ENCODE data around the gene AZU1.
A peak's percentile ranks its signal among the peaks of the same experiment; 100 is the strongest.

Gene AZU1, protein sequence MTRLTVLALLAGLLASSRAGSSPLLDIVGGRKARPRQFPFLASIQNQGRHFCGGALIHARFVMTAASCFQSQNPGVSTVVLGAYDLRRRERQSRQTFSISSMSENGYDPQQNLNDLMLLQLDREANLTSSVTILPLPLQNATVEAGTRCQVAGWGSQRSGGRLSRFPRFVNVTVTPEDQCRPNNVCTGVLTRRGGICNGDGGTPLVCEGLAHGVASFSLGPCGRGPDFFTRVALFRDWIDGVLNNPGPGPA

GRCh38 chr19:827710-828321 is at the start of gene AZU1:
Gene AZU1 (plus strand): TSS chr19:827837. CDS start chr19:827847, 10 bp downstream.
- DNase-seq = no peak

- DNase-seq = no peak
These were observed 48.6 kb upstream of the AZU1 start for GRCh38 chr19:778910-779653.

GRCh38 chr19:780935-781334 is 46.7 kb upstream of the AZU1 start:
- no peak for DNase-seq

DNA sequence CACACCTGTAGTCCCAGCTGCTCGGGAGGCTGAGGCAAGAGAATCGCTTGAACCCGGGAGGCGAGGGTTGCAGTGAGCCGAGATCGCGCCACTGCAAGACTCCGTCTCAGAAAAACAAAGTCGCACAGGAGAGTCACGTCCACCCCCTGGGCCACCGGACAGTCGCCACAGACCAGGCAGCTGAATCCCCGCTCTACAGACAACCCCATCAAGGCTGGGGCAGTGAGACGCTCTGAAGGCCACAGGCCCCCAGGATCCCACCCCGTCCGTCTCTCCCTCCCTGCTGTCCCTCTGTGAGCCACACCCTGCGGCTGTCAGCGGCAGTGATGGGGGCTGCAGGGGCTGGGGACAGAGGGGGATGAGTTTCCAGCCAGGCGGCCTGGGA is 45.8 kb upstream of the AZU1 start:
- no peak for DNase-seq

GRCh38 chr19:782185-782877 is 45.3 kb upstream of the AZU1 start:
- DNase-seq = no peak

DNA sequence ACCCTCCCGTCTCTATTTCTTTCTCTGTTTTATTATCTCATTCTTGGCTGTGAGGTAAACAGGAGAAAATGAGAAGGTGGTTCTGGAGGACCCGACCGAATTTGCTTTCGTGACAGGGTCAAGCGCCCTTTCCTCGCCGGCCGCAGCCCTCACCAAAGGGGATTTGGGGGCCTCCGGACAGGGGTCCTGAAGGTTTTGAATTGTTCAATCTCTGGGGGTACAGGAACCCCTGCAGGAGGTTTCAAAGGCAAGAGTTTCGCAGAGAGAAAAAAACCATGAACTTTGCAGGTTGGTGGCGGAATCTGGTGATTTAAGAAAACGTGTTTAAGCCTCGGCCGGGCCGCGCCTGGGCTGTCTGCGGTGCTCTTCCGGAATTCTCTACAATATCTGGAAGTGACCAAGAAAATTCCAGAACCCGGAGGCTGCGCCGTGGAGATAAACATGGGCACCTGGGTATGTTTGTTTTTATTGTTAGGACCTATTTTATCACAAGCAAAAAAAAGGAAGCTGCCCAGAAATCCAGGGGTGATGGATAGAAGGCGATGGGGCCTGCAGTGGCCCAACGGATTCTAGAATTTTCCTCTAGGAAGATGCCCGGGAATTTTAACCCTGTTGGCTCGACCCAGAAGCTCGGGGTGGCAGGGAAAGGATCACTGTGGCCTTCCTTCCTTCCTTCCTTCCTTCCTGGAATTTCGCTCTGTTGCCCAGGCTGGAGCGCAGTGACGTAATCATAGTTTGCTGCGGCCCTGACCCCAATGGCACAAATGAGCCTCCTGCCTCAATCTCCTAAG is 44.6 kb upstream of the AZU1 start:
- no peak for DNase-seq

GRCh38 chr19:784541-784940 is 43.1 kb upstream of the AZU1 start:
- no peak for DNase-seq

GRCh38 chr19:787536-787935 is 40.1 kb upstream of the AZU1 start:
- DNase-seq = no peak

DNA sequence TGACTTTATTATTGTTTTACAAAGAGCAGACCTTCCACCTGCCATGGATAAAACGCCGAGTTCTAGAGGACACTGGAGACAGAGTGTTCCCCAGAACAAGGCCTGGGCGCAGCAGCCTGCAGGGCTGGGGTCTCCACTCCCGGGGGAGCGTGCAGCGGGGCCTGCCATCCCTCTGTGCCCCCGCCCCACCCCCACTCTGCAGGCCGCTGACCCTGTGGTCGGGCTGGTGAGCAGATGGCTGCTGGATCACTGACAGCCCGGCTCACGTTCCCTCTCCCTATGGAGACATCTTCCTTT is 39.0 kb upstream of the AZU1 start:
- DNase-seq = no peak

- DNase-seq = no peak
These were observed 38.5 kb upstream of the AZU1 start for GRCh38 chr19:788983-789700.

GRCh38 chr19:789701-790060 is 38.0 kb upstream of the AZU1 start:
- DNase-seq = no peak

- DNase-seq = no peak
These were observed 36.5 kb upstream of the AZU1 start for GRCh38 chr19:791007-791566.

- DNase-seq = no peak
These were observed 35.9 kb upstream of the AZU1 start for GRCh38 chr19:791567-792305.

GRCh38 chr19:792306-792885 is 35.2 kb upstream of the AZU1 start:
- no peak for DNase-seq

DNA sequence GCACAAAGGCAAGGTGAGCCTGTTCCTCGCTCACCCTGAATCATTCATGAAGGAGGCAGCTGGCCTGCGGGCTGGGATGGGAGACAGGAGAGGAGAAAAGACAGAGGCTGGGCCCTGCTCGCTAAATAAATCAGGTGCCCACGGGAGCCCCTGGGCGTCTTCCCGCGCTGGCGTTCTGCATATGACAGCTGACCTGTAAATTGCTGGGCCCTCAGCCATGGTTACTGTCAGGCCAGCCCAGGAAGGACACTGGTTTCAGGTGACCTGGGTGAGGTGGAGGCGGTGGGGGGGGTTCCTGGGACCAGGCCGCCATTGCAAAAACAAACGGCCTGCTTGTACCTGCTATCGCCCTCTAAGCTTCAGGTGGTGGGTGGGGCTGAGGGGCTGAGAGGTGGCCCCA is 33.8 kb upstream of the AZU1 start:
- no peak for DNase-seq

GRCh38 chr19:795073-795611 is 32.5 kb upstream of the AZU1 start:
- no peak for DNase-seq

DNA sequence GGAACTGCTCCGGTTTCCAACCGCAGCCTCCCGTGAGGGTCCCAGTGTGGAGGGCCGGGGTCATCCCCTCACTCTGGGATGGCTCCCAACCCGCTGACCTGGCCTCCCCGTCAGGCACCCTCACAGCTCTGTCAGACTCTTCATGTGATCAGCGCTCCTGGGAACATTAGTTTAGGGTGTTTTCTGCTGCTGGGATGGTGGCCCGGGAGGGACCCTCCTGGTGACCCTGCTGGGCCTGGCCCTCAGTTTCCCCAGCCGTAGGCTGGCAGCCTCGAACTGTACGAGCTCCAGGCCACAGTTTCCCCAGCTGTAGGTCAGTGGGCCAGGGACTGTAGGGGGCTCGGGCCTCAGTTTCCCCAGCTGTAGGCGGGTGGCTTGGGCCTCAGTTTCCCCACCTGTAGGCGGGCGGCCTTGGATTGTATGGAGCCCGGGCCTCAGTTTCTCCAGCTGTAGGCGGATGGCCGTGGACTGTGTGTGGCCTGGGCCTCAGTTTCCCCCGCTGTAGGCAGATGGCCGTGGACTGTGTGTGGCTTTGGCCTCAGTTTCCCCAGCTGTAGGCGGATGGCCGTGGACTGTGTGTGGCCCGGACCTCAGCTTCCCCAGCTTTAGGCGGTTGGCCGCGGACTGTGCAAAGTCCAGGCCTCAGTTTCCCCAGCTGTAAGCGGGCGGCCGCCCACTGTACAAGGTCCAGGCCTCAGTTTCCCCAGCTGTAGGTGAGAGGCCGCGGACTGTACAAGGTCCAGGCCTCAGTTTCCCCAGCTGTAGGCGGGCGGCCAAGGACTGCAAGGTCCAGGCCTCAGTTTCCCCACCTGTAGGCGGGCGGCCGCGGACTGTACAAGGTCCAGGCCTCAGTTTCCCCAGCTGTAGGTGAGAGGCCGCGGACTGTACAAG is 31.7 kb upstream of the AZU1 start:
- no peak for DNase-seq

DNA sequence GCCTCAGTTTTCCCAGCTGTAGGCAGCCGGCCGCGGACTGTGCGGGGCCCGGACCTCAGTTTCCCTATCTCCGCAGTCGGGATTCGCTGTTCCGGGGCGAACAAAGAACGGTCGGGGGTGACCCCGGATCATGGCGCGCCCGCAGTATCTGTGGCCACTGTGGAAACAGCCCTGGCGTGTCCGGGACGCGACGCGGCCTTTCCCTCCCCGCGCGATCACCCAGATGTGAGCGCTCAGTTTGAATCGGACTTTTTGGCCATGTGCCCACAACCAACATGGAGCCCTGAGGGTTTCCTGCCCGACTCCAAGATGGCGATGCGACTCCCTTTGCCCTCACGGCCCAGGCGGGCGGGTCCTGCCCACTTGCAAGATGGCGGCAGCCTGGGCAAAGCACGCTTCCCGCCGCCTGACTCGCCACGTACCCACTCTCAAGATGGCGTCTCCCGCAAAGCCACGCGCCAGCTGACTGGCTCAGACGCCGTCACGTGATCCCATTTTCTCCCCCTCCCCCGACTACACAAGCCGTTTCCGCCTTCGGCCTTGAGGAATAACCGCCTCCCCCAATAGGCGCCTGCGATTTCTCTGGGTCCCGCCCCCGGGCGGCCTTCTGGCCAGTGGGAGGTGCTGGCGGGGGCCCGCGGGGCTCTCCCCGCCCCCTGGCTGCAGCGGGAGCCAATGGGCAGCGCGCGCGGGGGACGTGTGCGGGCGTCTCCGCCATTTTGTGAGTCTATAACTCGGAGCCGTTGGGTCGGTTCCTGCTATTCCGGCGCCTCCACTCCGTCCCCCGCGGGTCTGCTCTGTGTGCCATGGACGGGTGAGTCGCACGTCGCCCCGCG is 30.7 kb upstream of the AZU1 start, which contains the start of gene PTBP1:
PTBP1 (plus strand) TSS at position 761 of the 836 bp plus-strand sequence; CDS start at position 807, 46 bp downstream.
- peak; percentile 100 for DNase-seq
